ENCODE measurements around the gene CDH5.

DNA sequence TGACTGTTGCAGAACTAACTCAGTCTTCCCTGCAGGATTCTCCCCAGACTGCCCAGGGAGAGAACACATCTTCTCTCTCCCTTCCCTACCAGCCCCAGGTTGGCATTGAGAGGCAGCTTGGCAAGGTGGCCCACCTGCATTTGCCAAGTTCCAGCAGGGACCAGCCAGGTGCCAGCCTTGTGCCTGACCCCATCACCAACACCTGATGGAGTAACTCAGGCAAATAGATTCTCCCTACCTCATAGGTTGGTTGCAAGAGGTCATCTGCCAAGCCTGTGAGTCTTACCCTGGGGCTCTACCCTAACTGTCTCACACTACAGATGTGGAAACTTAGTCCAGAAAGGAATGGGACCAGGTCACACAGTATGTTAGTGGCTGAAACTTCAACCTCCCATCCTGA, 81.0 kb downstream of the CDH5 start:
- TF ChIP-seq CTCF (conservative IDR thresholded peaks at IDR 0.05): no peak
- no peak for TF ChIP-seq EZH2 (IDR thresholded peaks at IDR 0.05; ENCODE audit: low read depth)
